CD14-positive monocyte (primary cell): Measurements from ENCODE around the gene VWA1. TPM values are rescaled to one million over a fixed set of nuclear protein-coding genes. Genes with fewer than 3 reads are reported as not detected.

ENCODE experiments used
- DNase-seq, 3 donors: peaks; one replicate each; pipeline ENCODE4 v3.0.0-alpha.2; 2011 to 2022
- H2AFZ ChIP-seq: 2 replicates; pipeline ENCODE4 v1.6.0; 2012; ENCODE audit warnings: mild to moderate bottlenecking, low read depth, low read length, inconsistent platforms; ENCODE audit not compliant: insufficient read depth, poor library complexity, severe bottlenecking
- H3K27ac ChIP-seq, 2 donors: 1 replicate in 1 of 2; 2 replicates in 1 of 2; pipeline ENCODE4 v1.5.1; 2012 to 2013; ENCODE audit warnings: low read length in 2 of 2, control low read depth in 1 of 2, inconsistent platforms in 1 of 2, low read depth in 1 of 2, mild to moderate bottlenecking in 1 of 2
- H3K27me3 ChIP-seq, 2 donors: one replicate each; pipeline versions ENCODE4 v1.6.0 to v1.6.1; 2011 to 2013; ENCODE audit warnings: low read length in 2 of 2; ENCODE audit not compliant: control insufficient read depth in 2 of 2, insufficient read depth in 2 of 2
- H3K36me3 ChIP-seq, 2 donors: replicated peaks in 1 of 2; 1 replicate in 1 of 2; 2 replicates in 1 of 2; pipeline versions ENCODE4 v1.5.1 to v1.6.1; 2012 to 2013; ENCODE audit warnings: low read length in 2 of 2, control low read depth in 1 of 2, inconsistent platforms in 1 of 2, mild to moderate bottlenecking in 1 of 2; ENCODE audit not compliant: insufficient read depth in 2 of 2, control insufficient read depth in 1 of 2
- H3K4me1 ChIP-seq, 2 donors: 1 replicate in 1 of 2; 2 replicates in 1 of 2; pipeline versions ENCODE4 v1.5.1 to v1.6.1; 2012 to 2013; ENCODE audit warnings: low read length in 2 of 2, control low read depth in 1 of 2, inconsistent platforms in 1 of 2, mild to moderate bottlenecking in 1 of 2, moderate library complexity in 1 of 2; ENCODE audit not compliant: insufficient read depth in 2 of 2, control insufficient read depth in 1 of 2
- H3K4me2 ChIP-seq: replicated peaks from 2 replicates; pipeline ENCODE3; 2012; ENCODE audit warnings: low read length, moderate library complexity, mild to moderate bottlenecking; ENCODE audit not compliant: poor library complexity, severe bottlenecking; ENCODE audit errors: extremely low read depth
- H3K4me3 ChIP-seq, 3 experiments: fragments of 200-600 bp in 1 of 3; sonication (generic) in 1 of 3; replicated peaks in 1 of 3; 1 replicate in 2 of 3; 2 replicates in 1 of 3; pipeline ENCODE4 v1.5.1; 2011 to 2013; ENCODE audit warnings: low read length in 3 of 3, mild to moderate bottlenecking in 3 of 3, control low read depth in 2 of 3, low read depth in 2 of 3, inconsistent platforms in 1 of 3, moderate library complexity in 1 of 3
- H3K79me2 ChIP-seq: 2 replicates; pipeline ENCODE4 v1.6.0; 2012; ENCODE audit warnings: mild to moderate bottlenecking, control low read depth, inconsistent platforms, low read length, moderate library complexity; ENCODE audit not compliant: insufficient read depth
- H3K9ac ChIP-seq: 2 replicates; pipeline ENCODE4 v1.6.0; 2017; ENCODE audit warnings: low read length, mild to moderate bottlenecking; ENCODE audit not compliant: insufficient read depth, poor library complexity, severe bottlenecking
- H3K9me3 ChIP-seq, 2 donors: replicated peaks in 1 of 2; 1 replicate in 1 of 2; 2 replicates in 1 of 2; pipeline versions ENCODE4 v1.5.1 to v1.6.1; 2012 to 2013; ENCODE audit warnings: low read length in 2 of 2, control low read depth in 1 of 2; ENCODE audit not compliant: control insufficient read depth in 1 of 2, insufficient read depth in 1 of 2
- H4K20me1 ChIP-seq: 2 replicates; pipeline ENCODE4 v1.6.0; 2012; ENCODE audit warnings: mild to moderate bottlenecking, low read length, control low read depth, moderate library complexity; ENCODE audit not compliant: insufficient read depth
- H3K27ac Mint-ChIP-seq, 7 donors: one replicate each; pipeline ENCODE4 v1.8.0; 2020; ENCODE audit warnings: mild to moderate bottlenecking in 7 of 7, mixed read lengths in 7 of 7, moderate library complexity in 6 of 7, inconsistent platforms in 2 of 7
- H3K27me3 Mint-ChIP-seq, 3 donors: one replicate each; pipeline ENCODE4 v1.8.0; 2021 to 2022; ENCODE audit warnings: low read depth in 3 of 3, mild to moderate bottlenecking in 3 of 3, mixed read lengths in 3 of 3, moderate library complexity in 3 of 3, inconsistent platforms in 1 of 3
- H3K36me3 Mint-ChIP-seq, 2 donors: one replicate each; pipeline ENCODE4 v1.8.0; 2020; ENCODE audit warnings: mixed read lengths in 2 of 2, inconsistent platforms in 1 of 2, mild to moderate bottlenecking in 1 of 2
- H3K4me1 Mint-ChIP-seq: one replicate; pipeline ENCODE4 v1.8.0; 2020; ENCODE audit warnings: mild to moderate bottlenecking, mixed read lengths
- H3K4me3 Mint-ChIP-seq, 2 donors: one replicate each; pipeline ENCODE4 v1.8.0; 2020; ENCODE audit warnings: mild to moderate bottlenecking in 2 of 2, mixed read lengths in 2 of 2, moderate library complexity in 1 of 2
- H3K9me3 Mint-ChIP-seq, 7 donors: one replicate each; pipeline ENCODE4 v1.8.0; 2020 to 2022; ENCODE audit warnings: mixed read lengths in 7 of 7, mild to moderate bottlenecking in 6 of 7, moderate library complexity in 6 of 7, inconsistent platforms in 2 of 7
- WGBS: methylation state at CpG from one replicate; pipeline ENCODE4 v1.1.5; 2013; ENCODE audit warnings: missing lambda C conversion rate; ENCODE audit not compliant: insufficient coverage; 5-methylcytosine and 5-hydroxymethylcytosine counted together
- intact Hi-C, 2 donors: fragments of 100-400 bp; cut with micrococcal nuclease; formaldehyde crosslinking; loops; one replicate each; pipeline versions ENCODE4 v1.15.0 to v1.15.1; 2023
- polyA plus RNA-seq, 3 donors: library from polyadenylated mRNA; depleted of rRNA in 1 of 3; unstranded in 2 of 3; stranded (reverse) in 1 of 3; fragments of 300-500 nt in 2 of 3; fragments of >200 nt in 1 of 3; fragmentation: Illumina TruSeq in 2 of 3; gene quantifications; 1 replicate in 2 of 3; 2 replicates in 1 of 3; pipeline ENCODE4 v1.2.3, GENCODE V29; 2012 to 2021
- TF ChIP-seq, protein P1 (sequence below): fragments of 200-600 bp; IDR thresholded peaks from one replicate; pipeline ENCODE4 v1.8.0; 2022; ENCODE audit warnings: antibody characterized with exemption, mild to moderate bottlenecking

VWA1 gene
- polyA plus RNA-seq, 3 donors = not detected

DNA sequence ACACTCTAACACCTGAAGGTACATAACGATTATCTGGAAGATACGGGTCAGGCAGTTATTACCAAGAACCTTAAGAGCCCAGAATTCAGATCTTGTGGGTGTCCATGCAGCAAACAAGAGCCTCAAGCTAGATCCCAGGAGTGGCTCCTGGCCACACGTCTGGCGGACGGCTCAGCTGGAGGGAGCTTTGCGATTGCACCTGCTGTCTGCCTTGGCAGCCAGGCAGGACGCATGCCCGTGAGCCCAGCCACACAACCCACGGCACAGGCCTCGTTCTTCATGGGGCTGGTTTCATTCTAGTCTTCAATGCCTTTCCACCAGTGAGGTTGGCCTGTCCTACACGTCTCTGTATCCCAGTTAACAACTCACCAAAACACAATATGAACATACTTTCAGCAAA, 42.1 kb upstream of the VWA1 start:
- Histone ChIP-seq H3K4me1 (peaks cover 9 to 18% of the 10 kb centered on the region in 2 donors), H3K27ac (no peak overlapping the region)
- H3K36me3 Mint-ChIP-seq = peaks cover 68 to 92% of the 10 kb centered on the region in 2 donors

DNA sequence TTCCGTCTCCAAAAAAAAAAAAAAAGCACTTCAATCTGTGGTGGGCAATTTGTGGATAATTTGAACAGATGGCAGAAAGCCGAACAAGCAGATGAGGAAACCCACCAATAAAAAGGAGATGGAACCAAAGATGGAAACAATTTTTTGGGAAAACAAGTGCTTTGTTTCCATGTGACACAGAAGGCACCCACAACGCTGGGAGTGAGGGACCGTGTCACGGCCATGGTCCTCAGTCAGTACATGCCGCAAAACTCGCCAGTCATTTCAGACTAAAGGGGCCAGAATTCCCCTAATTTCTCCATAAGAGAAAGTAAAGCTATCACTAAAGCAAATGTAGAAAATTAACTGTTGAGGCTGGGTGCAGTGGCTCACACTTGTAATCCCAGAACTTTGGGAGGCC, 41.4 kb upstream of the VWA1 start:
- 100% methylated on average over 1 of the region's 7 CpGs for WGBS
- Histone ChIP-seq H3K36me3 (peaks cover 76 to 82% of the 10 kb centered on the region in 2 donors), H3K4me3 (no peak overlapping the region), H3K27me3 (no peaks in the 10 kb centered on the region), H3K79me2 (peaks cover 57% of the 10 kb centered on the region), H3K4me1 (peaks cover 10 to 21% of the 10 kb centered on the region in 2 donors), H3K27ac (no peak overlapping the region), H4K20me1 (peaks cover 51% of the 10 kb centered on the region), H3K9ac (no peak overlapping the region), H3K9me3 (no peaks in the 10 kb centered on the region), H3K4me2 (no peak overlapping the region), H2AFZ (no peak overlapping the region)
- Mint-ChIP-seq H3K27me3 (no peaks in the 10 kb centered on the region), H3K4me3 (no peak overlapping the region), H3K9me3 (peaks cover 0 to 7% (median 5%) of the 10 kb centered on the region in 7 donors), H3K4me1 (peaks cover 19% of the 10 kb centered on the region), H3K27ac (peak overlapping the region in 1 of 7 donors; percentile 46), H3K36me3 (peaks cover 66 to 85% of the 10 kb centered on the region in 2 donors)
- no peak for DNase-seq
- TF ChIP-seq, protein P1, sequence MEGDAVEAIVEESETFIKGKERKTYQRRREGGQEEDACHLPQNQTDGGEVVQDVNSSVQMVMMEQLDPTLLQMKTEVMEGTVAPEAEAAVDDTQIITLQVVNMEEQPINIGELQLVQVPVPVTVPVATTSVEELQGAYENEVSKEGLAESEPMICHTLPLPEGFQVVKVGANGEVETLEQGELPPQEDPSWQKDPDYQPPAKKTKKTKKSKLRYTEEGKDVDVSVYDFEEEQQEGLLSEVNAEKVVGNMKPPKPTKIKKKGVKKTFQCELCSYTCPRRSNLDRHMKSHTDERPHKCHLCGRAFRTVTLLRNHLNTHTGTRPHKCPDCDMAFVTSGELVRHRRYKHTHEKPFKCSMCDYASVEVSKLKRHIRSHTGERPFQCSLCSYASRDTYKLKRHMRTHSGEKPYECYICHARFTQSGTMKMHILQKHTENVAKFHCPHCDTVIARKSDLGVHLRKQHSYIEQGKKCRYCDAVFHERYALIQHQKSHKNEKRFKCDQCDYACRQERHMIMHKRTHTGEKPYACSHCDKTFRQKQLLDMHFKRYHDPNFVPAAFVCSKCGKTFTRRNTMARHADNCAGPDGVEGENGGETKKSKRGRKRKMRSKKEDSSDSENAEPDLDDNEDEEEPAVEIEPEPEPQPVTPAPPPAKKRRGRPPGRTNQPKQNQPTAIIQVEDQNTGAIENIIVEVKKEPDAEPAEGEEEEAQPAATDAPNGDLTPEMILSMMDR = no peak
- intact Hi-C loops = no loop called here

More for the DNA sequence above, 42.1 kb upstream of the VWA1 start:
- H3K27ac Mint-ChIP-seq = peak overlapping the region in 1 of 7 donors; percentile 18
- no peaks in the 10 kb centered on the region for H3K27me3 Mint-ChIP-seq
- H3K9ac ChIP-seq = no peak overlapping the region
- peaks cover 50% of the 10 kb centered on the region for H3K79me2 ChIP-seq
- intact Hi-C loops = no loop called here
- H3K27me3 ChIP-seq = no peaks in the 10 kb centered on the region
- H3K4me3 ChIP-seq = no peak overlapping the region
- peaks cover 18% of the 10 kb centered on the region for H3K4me1 Mint-ChIP-seq
- H4K20me1 ChIP-seq = peaks cover 51% of the 10 kb centered on the region
- peaks cover 82 to 89% of the 10 kb centered on the region in 2 donors for H3K36me3 ChIP-seq
- H3K9me3 ChIP-seq = no peaks in the 10 kb centered on the region
- 98% methylated on average over 11 of the region's 11 CpGs for WGBS
- peaks cover 0 to 7% (median 5%) of the 10 kb centered on the region in 7 donors for H3K9me3 Mint-ChIP-seq
- DNase-seq = no peak
- TF ChIP-seq, protein P1 = no peak
- no peak overlapping the region for H2AFZ ChIP-seq
- no peak overlapping the region for H3K4me2 ChIP-seq
- no peak overlapping the region for H3K4me3 Mint-ChIP-seq
